ENCODE data around the gene APOC3. TPM values are rescaled to one million over a fixed set of nuclear protein-coding genes. Genes with fewer than 3 reads are reported as not detected.
"Not testable (repeated sequence)": the region's sequence is repeated elsewhere in the genome, so short reads cannot be mapped to it uniquely, and the experiment has no call there.

APOC3 gene
- polyA plus RNA-seq, 1 donor: 9.2 TPM

DNA sequence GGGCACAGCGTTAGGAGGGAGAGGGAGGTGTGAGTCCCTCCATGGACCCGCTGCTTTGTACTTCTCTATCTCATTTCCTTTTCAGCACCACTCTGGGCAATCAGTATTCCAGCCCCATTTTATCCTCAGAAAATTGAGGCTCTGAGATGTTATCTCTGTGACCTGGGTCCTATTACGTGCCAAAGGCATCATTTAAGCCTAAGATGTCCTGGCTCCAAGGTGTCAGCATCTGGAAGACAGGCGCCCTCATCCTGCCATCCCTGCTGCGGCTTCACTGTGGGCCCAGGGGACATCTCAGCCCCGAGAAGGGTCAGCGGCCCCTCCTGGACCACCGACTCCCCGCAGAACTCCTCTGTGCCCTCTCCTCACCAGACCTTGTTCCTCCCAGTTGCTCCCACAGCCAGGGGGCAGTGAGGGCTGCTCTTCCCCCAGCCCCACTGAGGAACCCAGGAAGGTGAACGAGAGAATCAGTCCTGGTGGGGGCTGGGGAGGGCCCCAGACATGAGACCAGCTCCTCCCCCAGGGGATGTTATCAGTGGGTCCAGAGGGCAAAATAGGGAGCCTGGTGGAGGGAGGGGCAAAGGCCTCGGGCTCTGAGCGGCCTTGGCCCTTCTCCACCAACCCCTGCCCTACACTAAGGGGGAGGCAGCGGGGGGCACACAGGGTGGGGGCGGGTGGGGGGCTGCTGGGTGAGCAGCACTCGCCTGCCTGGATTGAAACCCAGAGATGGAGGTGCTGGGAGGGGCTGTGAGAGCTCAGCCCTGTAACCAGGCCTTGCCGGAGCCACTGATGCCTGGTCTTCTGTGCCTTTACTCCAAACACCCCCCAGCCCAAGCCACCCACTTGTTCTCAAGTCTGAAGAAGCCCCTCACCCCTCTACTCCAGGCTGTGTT lies 829 bp upstream of the APOC3 start:
- no peak for DNase-seq

DNA sequence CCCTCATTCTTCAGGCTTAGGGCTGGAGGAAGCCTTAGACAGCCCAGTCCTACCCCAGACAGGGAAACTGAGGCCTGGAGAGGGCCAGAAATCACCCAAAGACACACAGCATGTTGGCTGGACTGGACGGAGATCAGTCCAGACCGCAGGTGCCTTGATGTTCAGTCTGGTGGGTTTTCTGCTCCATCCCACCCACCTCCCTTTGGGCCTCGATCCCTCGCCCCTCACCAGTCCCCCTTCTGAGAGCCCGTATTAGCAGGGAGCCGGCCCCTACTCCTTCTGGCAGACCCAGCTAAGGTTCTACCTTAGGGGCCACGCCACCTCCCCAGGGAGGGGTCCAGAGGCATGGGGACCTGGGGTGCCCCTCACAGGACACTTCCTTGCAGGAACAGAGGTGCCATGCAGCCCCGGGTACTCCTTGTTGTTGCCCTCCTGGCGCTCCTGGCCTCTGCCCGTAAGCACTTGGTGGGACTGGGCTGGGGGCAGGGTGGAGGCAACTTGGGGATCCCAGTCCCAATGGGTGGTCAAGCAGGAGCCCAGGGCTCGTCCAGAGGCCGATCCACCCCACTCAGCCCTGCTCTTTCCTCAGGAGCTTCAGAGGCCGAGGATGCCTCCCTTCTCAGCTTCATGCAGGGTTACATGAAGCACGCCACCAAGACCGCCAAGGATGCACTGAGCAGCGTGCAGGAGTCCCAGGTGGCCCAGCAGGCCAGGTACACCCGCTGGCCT lies 641 bp downstream of the APOC3 start:
- no peak for DNase-seq

DNA sequence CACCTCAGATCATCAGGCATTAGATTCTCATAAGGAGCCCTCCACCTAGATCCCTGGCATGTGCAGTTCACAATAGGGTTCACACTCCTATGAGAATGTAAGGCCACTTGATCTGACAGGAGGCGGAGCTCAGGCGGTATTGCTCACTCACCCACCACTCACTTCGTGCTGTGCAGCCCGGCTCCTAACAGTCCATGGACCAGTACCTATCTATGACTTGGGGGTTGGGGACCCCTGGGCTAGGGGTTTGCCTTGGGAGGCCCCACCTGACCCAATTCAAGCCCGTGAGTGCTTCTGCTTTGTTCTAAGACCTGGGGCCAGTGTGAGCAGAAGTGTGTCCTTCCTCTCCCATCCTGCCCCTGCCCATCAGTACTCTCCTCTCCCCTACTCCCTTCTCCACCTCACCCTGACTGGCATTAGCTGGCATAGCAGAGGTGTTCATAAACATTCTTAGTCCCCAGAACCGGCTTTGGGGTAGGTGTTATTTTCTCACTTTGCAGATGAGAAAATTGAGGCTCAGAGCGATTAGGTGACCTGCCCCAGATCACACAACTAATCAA lies 2.2 kb downstream of the APOC3 start:
- no peak for DNase-seq

DNA sequence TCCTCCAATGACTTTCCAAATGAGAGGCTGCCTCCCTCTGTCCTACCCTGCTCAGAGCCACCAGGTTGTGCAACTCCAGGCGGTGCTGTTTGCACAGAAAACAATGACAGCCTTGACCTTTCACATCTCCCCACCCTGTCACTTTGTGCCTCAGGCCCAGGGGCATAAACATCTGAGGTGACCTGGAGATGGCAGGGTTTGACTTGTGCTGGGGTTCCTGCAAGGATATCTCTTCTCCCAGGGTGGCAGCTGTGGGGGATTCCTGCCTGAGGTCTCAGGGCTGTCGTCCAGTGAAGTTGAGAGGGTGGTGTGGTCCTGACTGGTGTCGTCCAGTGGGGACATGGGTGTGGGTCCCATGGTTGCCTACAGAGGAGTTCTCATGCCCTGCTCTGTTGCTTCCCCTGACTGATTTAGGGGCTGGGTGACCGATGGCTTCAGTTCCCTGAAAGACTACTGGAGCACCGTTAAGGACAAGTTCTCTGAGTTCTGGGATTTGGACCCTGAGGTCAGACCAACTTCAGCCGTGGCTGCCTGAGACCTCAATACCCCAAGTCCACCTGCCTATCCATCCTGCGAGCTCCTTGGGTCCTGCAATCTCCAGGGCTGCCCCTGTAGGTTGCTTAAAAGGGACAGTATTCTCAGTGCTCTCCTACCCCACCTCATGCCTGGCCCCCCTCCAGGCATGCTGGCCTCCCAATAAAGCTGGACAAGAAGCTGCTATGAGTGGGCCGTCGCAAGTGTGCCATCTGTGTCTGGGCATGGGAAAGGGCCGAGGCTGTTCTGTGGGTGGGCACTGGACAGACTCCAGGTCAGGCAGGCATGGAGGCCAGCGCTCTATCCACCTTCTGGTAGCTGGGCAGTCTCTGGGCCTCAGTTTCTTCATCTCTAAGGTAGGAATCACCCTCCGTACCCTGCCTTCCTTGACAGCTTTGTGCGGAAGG lies 2.9 kb downstream of the APOC3 start:
- no peak for DNase-seq

DNA sequence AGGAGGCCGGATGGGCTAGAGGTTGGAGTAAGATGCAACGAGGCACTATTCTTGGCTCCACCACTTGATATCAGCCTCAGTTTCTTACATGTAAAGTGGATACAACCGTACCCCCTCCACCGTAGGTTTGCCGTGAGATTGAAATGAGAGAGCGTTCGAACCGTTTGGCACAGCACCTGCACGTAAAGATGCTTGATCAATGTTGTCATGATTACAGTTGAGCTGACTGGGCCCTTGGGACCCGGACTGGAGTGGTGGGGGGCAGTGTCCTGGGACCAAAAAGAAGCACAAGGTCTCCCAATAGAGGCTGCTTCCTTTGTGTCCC lies 3.7 kb downstream of the APOC3 start:
- DNase-seq: no peak

DNA sequence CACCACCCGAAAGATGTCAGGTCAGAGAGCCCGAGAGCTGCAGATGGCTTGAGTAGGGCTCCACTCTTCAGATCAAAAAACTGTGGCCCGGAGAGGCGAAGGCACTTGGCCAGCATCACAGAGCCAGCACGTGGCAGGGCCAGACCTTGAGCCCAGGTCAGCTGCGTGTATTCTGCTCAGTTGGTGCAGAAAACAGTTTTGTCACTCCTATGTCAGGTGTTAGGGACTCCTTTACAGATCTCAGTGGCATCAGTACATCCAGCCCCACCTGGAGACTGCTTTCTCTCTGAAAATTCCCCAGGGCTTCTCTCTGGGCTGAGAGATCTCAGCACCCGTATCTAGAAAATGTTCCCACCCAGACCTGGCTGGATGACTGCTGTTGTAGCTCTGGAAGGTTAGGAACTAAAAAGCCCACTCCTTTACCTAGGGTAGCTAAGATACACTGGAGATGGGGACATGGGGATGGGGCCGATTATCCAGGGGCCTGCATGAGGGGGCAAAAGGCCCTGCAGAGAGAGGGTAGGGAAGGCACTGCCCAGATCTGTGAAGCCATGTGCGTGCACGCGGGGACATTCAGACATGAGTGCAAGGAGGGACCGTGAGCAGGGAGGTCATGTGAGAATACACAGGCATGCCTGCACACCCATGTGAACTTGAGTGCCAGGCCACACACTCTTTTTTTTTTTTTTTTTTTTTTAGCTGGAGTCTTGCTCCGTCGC lies 4.3 kb downstream of the APOC3 start:
- DNase-seq: no peak

DNA sequence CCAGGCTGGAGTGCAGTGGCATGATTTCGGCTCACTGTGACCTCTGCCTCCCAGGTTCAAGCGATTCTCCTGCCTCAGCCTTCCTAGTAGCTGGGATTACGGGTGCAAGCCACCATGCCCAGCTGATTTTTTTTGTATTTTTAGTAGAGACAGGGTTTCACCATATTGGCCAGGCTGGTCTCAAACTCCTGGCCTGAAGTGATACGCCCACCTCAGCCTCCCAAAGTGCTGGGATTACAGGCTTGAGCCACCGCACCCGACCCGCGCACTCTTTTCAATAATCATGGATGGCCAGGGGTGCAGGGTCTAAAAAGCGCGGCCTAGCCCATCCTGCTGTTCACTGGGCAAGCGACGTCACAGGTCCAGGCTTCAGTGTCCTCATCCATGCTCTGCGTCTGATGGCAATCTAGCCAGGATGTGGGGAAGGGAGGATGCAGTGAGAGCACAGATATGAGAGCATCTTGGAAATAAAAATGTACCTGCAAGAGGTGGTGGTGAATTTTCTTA lies 4.9 kb downstream of the APOC3 start:
- DNase-seq: not testable (repeated sequence)

DNA sequence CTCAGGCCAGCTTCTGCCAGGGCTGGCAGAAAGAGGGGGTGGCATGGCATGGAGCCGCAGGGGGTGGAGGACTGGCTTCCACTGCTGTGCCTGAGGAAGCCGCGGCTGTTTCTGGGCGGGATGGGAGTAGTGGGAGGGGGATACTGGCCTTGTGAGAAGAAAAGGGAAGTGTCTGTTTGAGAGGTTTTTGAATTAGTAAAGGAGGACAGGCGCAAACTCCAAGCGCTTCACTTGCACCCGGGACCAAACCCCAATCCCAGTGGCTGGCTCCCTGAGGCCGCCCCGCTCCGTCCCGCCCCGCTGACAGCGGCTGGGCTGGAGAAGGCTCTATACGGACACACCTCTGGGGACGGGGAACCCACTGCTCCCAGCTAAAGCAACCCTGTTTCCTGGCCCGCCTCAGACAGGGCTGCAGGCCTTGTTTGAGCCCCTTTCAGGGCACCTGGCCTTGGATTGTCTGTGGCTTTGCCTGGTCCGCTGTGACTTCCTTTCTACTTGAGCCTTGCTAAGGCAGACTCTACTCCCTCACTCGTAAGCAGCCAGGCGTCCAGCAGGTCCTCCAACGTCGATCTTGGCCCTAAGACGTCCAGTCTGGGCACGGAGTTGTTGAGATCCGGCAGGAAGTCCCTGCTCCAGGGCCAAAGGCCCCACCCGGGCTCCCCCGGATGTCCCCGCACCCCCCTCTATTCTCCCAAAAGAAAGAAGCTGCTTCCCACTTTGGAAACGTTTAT lies 5.5 kb downstream of the APOC3 start:
- DNase-seq: no peak

DNA sequence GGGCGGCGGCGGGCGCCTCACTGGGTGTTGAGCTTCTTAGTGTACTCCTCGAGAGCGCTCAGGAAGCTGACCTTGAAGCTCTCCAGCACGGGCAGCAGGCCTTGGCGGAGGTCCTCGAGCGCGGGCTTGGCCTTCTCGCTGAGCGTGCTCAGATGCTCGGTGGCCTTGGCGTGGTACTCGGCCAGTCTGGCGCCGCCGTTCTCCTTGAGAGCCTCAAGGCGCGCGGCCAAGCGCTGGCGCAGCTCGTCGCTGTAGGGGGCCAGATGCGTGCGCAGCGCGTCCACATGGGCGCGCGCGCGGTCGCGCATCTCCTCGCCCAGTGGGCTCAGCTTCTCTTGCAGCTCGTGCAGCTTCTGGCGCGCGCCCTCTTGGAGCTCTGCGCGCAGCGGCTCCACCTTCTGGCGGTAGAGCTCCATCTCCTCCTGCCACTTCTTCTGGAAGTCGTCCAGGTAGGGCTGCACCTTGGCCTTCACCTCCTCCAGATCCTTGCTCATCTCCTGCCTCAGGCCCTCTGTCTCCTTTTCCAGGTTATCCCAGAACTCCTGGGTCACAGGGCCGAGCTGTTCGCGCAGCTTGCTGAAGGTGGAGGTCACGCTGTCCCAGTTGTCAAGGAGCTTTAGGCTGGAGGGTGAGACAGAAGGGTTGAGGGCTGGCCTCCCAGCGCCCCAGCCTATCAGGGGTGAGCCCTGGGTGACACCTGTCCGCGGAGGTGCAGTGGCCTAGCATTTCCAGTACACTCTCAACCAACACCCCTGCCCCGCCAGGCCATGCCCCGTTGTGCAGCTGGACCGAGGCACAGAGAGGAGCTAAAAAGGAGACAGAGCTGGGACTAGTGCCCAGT lies 6.3 kb downstream of the APOC3 start:
- DNase-seq: peak; percentile 92

DNA sequence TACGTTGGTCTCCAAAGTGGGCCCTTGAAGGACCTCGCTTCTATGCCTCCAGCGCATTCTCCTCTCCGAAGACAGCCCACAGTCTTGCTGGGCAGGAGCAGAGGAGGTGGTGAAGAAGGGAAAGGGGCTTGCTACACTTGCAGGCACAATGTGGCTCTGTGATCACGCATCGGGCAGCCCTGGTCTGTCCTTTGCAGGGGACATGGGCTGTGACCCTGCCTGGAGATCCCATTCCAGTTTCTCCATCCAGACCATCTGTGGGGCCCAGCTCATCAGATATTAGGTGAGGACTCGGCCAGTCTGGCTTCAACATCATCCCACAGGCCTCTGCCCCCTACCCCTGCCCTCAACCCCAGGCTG lies 6.9 kb downstream of the APOC3 start:
- DNase-seq: no peak

DNA sequence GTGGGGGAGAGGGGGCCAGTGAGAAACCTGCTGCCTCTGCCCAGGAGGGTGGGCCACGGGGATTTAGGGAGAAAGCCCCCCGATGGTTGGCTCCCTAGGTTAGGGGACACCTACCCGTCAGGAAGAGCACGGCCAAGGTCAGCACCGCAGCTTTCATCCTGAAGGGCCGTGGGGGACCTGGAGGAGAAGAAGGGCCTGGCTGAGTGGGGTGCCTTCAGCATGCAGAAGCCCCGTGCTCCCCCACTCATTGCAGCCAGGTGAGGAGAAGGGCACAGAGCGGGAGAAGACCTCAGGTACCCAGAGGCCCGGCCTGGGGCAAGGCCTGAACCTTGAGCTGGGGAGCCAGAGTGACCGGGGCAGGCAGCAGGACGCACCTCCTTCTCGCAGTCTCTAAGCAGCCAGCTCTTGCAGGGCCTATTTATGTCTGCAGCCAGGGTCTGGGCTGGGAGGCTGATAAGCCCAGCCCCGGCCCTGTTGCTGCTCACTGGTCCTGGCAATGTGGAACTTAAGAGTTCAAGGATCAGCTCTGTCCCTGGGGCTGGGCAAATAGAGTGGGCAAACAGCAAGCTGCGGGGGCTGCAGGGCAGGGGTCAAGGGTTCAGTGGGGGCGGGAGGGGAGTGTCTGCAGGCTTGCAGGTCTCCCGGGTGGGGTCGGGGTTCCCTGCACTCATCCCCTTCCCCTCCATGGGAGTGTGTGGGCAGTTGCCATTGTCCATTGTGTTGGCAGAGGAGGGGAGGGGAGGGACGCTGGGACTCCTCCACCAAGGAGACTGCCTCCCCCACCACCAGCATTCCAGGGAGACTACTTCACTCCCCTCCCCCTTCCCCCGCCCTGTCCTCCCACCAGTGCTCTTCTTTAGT lies 7.8 kb downstream of the APOC3 start, which contains the start of gene APOA1:
APOA1 (minus strand) TSS at position 392 of the 861 bp plus-strand sequence; CDS start at position 157, 235 bp downstream.
- peak; percentile 30 for DNase-seq

DNA sequence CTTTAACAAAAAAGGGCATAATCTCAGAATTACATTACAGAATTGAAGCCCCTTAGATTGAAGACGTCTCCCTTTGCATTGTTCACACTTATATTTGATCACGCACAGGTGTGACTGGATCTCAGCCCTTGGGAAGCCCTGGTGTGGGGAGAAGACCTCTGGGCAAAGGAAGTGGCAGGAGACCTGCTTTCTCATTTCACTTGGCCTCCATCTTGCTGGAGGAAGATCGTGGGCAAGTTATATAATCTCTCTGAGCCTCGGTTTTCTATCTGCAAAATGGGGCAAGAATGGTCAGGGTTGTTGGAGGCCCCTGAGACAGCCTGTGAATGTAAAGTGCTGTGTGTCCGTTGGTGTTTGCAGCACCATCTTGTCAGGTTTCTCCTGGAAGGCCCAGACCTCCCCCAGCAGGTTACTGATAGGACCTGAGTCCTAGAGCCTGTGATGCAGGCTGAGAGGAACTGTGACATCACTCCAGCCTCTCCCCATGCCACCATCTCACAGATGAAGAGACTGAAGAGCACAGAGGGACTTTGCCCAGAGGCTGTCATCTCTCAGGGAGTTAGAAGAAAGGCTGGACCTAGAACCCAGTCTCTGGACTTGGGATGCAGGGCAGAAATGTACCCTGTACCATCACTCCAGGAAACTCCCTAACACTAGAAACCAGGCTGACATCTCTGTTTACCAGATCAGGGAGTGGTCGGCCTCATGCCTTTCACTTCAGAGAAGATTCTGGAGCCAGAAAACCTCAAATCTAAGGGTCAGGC lies 8.8 kb downstream of the APOC3 start:
- DNase-seq: no peak

DNA sequence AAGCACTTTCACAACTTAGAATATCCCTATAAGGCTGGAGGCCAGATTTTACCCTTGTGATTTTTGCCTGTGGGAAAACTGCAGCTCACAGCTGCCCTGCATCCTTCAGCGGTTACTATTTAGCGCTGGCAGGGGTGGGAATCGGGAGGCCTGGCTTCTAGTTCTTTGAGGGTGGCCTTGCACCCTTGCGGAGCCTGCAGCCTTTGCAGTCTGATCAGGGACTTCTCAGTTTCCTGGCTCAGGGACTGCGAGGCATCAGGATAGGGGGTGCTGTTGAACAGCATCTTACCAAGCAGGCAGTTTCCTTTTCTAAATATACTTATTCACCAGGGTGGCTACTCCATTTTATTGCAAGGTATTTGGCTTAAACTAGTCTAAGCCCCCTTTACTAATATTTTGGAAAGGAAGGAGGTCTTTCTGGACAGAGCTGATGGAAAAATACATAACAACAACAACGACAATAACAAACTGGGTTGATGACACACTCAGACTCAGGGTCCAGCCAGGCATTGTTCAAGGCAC lies 10.6 kb downstream of the APOC3 start:
- DNase-seq: no peak

DNA sequence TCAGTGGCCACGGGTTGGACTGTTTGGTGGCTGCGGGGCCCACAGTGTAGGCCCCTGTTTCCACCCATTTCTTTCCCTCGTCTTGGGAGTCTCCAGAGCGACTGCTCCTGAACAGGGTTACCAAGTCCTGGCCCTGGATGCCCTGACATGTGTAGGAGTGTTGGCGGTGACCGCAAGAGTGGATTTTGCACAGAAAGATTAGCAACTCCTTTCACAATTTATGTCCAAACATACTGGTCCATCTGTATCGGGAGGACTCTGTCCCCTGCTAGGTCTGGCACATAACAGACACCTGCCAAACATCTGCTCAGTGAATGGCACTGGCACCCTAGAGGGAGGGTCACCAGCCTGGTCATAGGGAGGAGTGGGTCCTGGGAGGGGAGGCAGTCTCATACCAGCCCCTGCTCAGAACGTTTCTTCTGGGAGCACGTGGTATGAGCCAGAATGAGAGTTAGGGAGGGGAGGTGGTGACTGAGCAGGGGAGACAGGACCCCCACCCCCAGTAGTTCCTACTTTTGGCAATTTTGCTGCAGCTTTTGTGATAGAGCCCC lies 11.1 kb downstream of the APOC3 start:
- DNase-seq: no peak

DNA sequence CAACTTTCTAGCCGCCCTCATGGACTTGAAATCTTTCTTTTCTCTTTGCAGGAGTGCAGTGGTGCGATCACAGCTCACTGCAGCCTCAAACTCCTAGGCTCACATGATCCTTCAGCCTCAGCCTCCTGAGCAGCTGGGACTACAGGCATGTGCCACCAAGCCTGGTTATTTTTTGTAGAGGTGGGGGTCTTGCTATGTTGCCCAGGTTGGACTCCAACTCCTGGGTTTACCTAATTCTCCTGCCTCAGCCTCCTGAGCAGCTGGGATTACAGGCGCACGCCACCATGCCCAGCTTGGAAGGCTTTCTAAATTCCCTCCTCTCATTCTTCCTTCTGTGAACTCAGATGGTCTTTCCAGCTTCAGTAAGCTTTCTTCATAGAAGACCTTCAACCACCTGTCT lies 12.4 kb downstream of the APOC3 start:
- DNase-seq: no peak

DNA sequence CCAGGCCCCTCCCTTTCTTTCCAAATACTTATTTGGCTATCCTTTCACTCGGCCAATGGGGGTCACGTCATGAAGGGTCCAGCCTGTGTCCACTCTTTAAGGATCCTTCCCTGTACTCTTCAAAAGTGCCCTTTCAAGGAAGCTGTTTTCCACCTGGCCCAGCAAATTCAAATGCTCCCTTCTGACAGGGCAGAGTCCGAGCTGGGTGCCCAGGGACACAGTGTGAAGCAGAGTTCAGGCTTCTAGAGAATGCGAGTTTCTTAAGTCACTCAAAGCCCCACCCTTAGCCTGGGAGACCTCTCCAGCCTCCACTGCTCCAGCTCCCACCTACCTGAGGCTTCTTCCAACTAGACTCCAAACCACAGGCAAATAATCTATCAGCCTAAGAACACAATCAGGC lies 13.2 kb downstream of the APOC3 start:
- no peak for DNase-seq

DNA sequence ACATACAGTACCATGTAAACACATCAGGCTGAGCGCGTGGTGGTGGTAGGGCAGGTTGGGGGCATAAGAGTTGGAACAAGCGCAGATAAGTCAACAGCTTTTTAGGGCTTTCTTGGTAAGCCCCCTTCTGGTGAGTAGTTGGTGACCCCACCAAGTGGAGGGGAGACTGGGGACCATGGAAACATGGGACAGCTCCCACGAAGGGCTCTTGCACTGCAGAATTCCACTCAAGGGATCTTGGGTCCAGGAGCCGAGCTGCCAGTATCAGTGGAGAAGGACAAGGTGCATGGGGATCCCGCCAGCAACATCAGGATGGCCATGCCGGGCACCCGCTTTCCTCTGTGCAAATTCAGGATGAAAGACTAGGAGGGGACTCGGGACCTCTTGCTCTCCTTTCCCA lies 14.0 kb downstream of the APOC3 start:
- DNase-seq: no peak
